D341Med (cell line): ENCODE measurements around the gene PFN1.

Experiments used
- DNase-seq: peaks from one replicate; pipeline ENCODE4 v3.0.0; 2012; ENCODE audit warnings: low spot score

Gene PFN1

GRCh38 chr17:4896332-4897197 is 51.8 kb downstream of the PFN1 start:
- DNase-seq = no peak

GRCh38 chr17:4895657-4896331 is 52.5 kb downstream of the PFN1 start:
- DNase-seq = no peak
